Upper lobe of left lung (tissue), 4 donors: ENCODE results near the gene COX19.

Source experiments
- EP300 ChIP-seq, 4 donors: sonication (generic); formaldehyde crosslinking; IDR thresholded peaks; one replicate each; pipeline ENCODE4 v1.5.1; 2017; ENCODE audit warnings: antibody characterized with exemption in 4 of 4, control low read depth in 2 of 4
- POLR2A ChIP-seq, 4 donors: fragments of 450-650 bp; IDR thresholded peaks; one replicate each; pipeline ENCODE4 v1.5.1; 2016 to 2017; ENCODE audit warnings: antibody characterized with exemption in 4 of 4, mild to moderate bottlenecking in 2 of 4
- POLR2AphosphoS5 ChIP-seq, 2 donors: sonication (generic); formaldehyde crosslinking; IDR thresholded peaks; one replicate each; pipeline ENCODE4 v1.5.1; 2017; ENCODE audit warnings: antibody characterized with exemption in 2 of 2
- TF ChIP-seq, protein P1 (sequence below), 6 experiments: fragments of 450-650 bp in 4 of 6; fragments of 200-600 bp in 2 of 6; sonication (generic) in 2 of 6; IDR thresholded peaks; one replicate each; pipeline ENCODE4 v1.5.1; 2016 to 2019; ENCODE audit warnings: antibody characterized with exemption in 6 of 6

DNA sequence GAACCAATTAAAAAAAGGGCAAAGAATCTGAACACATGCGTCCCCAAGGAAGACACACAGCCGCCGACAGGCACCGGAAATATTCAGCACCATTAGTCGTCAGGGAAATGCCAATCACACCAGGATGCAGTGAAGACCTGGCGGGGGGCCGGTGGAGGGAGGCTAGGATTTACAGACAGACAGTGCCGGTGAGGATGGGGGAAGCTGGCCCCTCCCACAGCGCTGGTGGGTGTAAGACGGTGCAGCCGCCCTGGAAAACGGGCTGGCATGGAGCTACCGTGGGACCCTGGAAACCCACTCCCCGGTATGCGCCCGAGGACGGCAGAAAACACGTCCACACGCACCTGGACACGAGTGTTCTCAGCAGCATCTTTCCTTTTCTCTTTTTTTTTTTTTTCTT, 16.1 kb downstream of the COX19 start:
- TF ChIP-seq, protein P1, sequence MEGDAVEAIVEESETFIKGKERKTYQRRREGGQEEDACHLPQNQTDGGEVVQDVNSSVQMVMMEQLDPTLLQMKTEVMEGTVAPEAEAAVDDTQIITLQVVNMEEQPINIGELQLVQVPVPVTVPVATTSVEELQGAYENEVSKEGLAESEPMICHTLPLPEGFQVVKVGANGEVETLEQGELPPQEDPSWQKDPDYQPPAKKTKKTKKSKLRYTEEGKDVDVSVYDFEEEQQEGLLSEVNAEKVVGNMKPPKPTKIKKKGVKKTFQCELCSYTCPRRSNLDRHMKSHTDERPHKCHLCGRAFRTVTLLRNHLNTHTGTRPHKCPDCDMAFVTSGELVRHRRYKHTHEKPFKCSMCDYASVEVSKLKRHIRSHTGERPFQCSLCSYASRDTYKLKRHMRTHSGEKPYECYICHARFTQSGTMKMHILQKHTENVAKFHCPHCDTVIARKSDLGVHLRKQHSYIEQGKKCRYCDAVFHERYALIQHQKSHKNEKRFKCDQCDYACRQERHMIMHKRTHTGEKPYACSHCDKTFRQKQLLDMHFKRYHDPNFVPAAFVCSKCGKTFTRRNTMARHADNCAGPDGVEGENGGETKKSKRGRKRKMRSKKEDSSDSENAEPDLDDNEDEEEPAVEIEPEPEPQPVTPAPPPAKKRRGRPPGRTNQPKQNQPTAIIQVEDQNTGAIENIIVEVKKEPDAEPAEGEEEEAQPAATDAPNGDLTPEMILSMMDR (IDR thresholded peaks at IDR 0.05), result no peak
- TF ChIP-seq POLR2A (IDR thresholded peaks at IDR 0.05) (no peak), EP300 (IDR thresholded peaks at IDR 0.05) (no peak), POLR2AphosphoS5 (IDR thresholded peaks at IDR 0.05) (no peak)
